ENCODE results near the gene EIF2AK2.

The EIF2AK2 gene

DNA sequence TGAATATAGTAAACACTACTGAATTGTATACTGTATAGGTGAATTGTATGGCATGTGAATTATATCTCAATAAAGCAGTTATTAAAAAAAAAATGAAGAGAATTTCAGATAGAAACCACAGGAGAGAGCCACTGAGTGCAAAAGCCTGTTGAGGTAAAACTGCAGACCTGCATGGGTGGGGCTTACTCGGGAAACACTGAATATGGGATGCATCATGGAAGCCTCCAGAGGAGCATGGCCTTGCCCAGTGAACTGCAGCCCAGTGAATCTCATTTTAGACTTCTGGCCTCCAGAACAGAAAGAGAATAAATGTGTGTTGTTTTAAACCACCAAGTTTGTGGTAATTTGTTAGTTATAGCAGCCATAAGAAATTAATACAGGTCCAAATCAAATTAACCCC lies 56.7 kb downstream of the EIF2AK2 start:
- Histone ChIP-seq H3K36me3 (ENCODE audit: insufficient read depth, low read length) (peaks cover 43% of the 10 kb centered on the region), H3K27me3 (ENCODE audit: insufficient read depth, low read length) (no peaks in the 10 kb centered on the region), H3K79me2 (ENCODE audit: control insufficient read depth, insufficient read depth, low read length, unreplicated experiment) (no peaks in the 10 kb centered on the region), H3K4me1 (ENCODE audit: control insufficient read depth, insufficient read depth, low read length, unreplicated experiment) (peaks cover 15% of the 10 kb centered on the region), H3K4me3 (ENCODE audit: low read depth, low read length) (no peak overlapping the region), H3K27ac (ENCODE audit: low read depth, low read length) (no peak overlapping the region), H2AFZ (ENCODE audit: low read length, unreplicated experiment) (no peak overlapping the region)

DNA sequence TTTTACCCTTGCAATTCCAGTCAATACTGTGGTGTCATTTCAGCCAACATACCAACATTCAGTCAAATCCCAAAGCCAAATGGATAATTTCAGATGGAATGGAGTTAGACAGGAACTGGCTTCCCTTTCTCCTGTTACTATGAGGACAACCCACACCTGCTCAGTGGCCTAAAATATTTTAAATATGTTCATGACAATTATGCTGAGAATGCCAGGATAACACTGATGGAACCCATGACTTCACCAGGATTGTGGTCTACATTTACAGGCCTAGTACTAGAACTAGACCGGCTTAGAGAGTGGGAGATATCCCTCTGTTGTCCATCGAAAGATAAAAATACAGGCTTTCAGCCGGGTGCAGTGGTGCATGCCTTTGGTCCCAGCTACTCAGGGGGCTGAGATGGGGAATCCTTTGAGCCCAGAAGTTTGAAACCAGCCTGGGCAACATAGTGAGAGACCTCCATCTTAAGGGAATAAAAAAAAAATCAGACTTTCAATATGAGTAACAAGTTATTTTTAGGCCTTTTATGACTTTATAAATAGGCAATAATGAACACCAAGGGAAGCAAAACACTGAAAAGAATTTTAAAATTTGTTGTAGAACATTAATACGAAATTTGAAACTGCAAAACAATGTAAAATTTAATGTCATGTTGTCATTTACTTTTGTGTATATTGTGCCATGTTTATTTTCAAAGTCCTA lies 58.2 kb downstream of the EIF2AK2 start:
- Histone ChIP-seq H3K4me3 (ENCODE audit: low read depth, low read length) (no peak overlapping the region), H3K27ac (ENCODE audit: low read depth, low read length) (no peak overlapping the region), H3K36me3 (ENCODE audit: insufficient read depth, low read length) (peaks cover 48% of the 10 kb centered on the region)

DNA sequence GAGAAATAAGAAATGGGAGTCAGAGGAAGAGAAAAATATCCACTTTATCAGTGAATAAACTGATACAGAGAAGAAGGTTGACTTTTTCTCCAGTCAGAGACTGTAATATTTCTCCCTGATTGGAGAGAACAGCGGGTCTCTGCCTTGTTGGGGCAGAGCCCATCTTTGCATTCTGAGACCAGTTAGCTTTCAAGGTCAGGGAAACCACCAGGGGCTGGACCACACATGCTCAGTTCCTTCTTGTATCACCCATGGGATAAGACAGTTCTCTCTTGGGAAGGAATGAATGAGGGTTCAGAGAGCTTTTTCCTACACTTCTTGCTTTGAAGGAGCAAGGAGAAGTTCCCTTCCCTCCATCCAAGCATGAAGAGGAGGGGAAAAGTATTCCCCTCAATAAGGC lies 60.2 kb downstream of the EIF2AK2 start:
- no peak overlapping the region for H3K27ac ChIP-seq (ENCODE audit: low read depth, low read length)
- no peaks in the 10 kb centered on the region for H3K79me2 ChIP-seq (ENCODE audit: control insufficient read depth, insufficient read depth, low read length, unreplicated experiment)
- no peak overlapping the region for H3K4me3 ChIP-seq (ENCODE audit: low read depth, low read length)
- peaks cover 40% of the 10 kb centered on the region for H3K36me3 ChIP-seq (ENCODE audit: insufficient read depth, low read length)
- H3K27me3 ChIP-seq (ENCODE audit: insufficient read depth, low read length), result no peaks in the 10 kb centered on the region
- H2AFZ ChIP-seq (ENCODE audit: low read length, unreplicated experiment), result no peak overlapping the region
- H3K4me1 ChIP-seq (ENCODE audit: control insufficient read depth, insufficient read depth, low read length, unreplicated experiment), result no peaks in the 10 kb centered on the region

More for the DNA sequence above, 58.2 kb downstream of the EIF2AK2 start:
- no peak overlapping the region for H2AFZ ChIP-seq (ENCODE audit: low read length, unreplicated experiment)
- H3K27me3 ChIP-seq (ENCODE audit: insufficient read depth, low read length), result no peaks in the 10 kb centered on the region
- no peaks in the 10 kb centered on the region for H3K79me2 ChIP-seq (ENCODE audit: control insufficient read depth, insufficient read depth, low read length, unreplicated experiment)
- H3K4me1 ChIP-seq (ENCODE audit: control insufficient read depth, insufficient read depth, low read length, unreplicated experiment), result peaks cover 4% of the 10 kb centered on the region

DNA sequence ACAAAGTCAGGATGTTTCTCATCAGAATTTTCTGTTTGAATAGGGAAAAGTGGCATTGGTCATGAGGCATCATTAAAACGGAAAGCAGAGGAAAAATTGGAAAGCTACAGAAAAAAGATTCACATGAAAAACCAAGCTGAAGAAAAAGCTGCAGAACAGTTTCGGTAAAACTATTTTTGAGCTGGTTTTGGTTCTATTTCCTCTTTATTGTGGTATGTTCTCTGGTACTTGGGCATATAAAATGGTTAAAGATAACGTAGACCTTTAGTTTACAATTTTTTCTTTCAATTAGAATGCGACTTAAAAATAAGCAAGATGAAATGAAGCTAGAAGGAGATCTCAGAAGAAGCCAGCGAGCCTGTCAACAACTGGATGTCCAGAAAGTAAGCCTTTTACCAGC lies 64.9 kb downstream of the EIF2AK2 start:
- peaks cover 24% of the 10 kb centered on the region for H3K36me3 ChIP-seq (ENCODE audit: insufficient read depth, low read length)

DNA sequence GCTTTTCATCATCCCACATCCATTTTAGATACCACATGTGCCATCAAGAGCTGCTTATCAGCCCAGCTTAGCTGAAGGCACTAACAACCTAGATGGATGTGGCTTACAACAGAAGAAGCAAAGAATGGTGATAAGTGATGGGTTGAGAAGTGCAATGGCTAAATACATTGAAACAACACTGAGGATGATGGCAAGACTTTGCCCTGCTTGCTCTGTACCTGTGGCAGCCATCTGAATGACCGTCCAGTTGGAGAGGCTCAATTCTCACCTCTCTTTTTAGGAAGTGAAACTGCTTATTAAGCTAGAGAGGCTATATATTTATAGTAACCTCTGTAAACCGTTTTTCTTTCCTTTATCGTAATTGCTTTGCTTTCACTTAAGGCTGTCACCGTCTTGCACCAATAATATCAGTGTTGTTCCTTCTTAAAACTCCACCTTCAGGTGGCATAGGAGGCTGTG lies 66.7 kb downstream of the EIF2AK2 start:
- Histone ChIP-seq H2AFZ (ENCODE audit: low read length, unreplicated experiment) (no peak overlapping the region), H3K4me1 (ENCODE audit: control insufficient read depth, insufficient read depth, low read length, unreplicated experiment) (peaks cover 11% of the 10 kb centered on the region), H3K4me3 (ENCODE audit: low read depth, low read length) (no peak overlapping the region), H3K27ac (ENCODE audit: low read depth, low read length) (no peak overlapping the region), H3K36me3 (ENCODE audit: insufficient read depth, low read length) (peaks cover 20% of the 10 kb centered on the region), H3K27me3 (ENCODE audit: insufficient read depth, low read length) (no peaks in the 10 kb centered on the region), H3K79me2 (ENCODE audit: control insufficient read depth, insufficient read depth, low read length, unreplicated experiment) (no peaks in the 10 kb centered on the region)

More for the DNA sequence above, 64.9 kb downstream of the EIF2AK2 start:
- Histone ChIP-seq H3K4me3 (ENCODE audit: low read depth, low read length) (no peak overlapping the region), H3K27ac (ENCODE audit: low read depth, low read length) (no peak overlapping the region), H3K79me2 (ENCODE audit: control insufficient read depth, insufficient read depth, low read length, unreplicated experiment) (no peaks in the 10 kb centered on the region), H2AFZ (ENCODE audit: low read length, unreplicated experiment) (no peak overlapping the region), H3K4me1 (ENCODE audit: control insufficient read depth, insufficient read depth, low read length, unreplicated experiment) (no peaks in the 10 kb centered on the region), H3K27me3 (ENCODE audit: insufficient read depth, low read length) (no peaks in the 10 kb centered on the region)

DNA sequence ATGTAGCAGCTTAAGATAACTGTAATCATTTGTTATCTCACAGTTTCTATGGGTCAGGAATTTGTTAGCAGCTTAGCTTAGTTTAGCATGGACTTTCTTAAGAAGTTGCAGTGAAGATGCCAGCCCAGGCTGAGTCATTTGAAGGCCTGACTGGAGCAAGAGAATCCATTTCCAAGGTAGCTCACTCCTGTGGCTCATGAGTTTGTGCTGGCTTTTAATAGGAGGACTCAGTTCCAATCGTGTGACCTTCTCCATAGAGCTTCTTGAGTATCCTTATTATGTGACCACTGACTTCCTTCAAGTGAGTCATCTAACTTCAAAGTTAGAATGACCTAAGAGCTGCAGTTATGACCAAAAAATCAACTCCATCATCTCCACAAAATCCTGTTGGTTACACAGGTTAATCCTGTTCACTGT lies 71.0 kb downstream of the EIF2AK2 start:
- H2AFZ ChIP-seq (ENCODE audit: low read length, unreplicated experiment), result no peak overlapping the region
- H3K27me3 ChIP-seq (ENCODE audit: insufficient read depth, low read length), result no peaks in the 10 kb centered on the region
- H3K79me2 ChIP-seq (ENCODE audit: control insufficient read depth, insufficient read depth, low read length, unreplicated experiment), result peaks cover 22% of the 10 kb centered on the region
- H3K27ac ChIP-seq (ENCODE audit: low read depth, low read length), result no peak overlapping the region
- peak overlapping the region; percentile 95 for H3K4me3 ChIP-seq (ENCODE audit: low read depth, low read length)
- peaks cover 19% of the 10 kb centered on the region for H3K36me3 ChIP-seq (ENCODE audit: insufficient read depth, low read length)
- H3K4me1 ChIP-seq (ENCODE audit: control insufficient read depth, insufficient read depth, low read length, unreplicated experiment), result peaks cover 20% of the 10 kb centered on the region

DNA sequence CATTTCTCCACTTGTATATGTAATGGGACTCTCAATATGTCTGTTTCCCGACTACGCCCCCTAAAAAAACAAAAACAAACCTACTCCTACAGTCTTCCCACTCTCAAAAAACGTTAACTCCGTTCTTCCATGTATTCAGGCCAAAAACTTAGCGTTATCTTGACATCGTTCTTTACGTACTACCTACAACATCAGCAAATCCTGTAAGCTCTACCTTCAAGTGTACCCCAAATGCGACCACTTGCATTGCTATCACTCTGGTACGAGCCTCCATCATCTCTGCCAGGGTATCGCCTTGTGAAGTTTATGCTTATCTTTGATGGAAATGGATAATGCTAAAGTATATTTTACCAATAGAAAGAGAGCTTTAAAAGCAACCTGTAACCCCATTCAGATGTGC lies 72.0 kb downstream of the EIF2AK2 start:
- Histone ChIP-seq H3K27me3 (ENCODE audit: insufficient read depth, low read length) (no peaks in the 10 kb centered on the region), H3K4me3 (ENCODE audit: low read depth, low read length) (peak overlapping the region; percentile 95), H3K27ac (ENCODE audit: low read depth, low read length) (peak overlapping the region; percentile 5; the same call in 1 of the 2 replicates), H3K79me2 (ENCODE audit: control insufficient read depth, insufficient read depth, low read length, unreplicated experiment) (peaks cover 24% of the 10 kb centered on the region), H3K36me3 (ENCODE audit: insufficient read depth, low read length) (peaks cover 23% of the 10 kb centered on the region; the same call in 1 of the 2 replicates), H2AFZ (ENCODE audit: low read length, unreplicated experiment) (peak overlapping the region; percentile 89), H3K4me1 (ENCODE audit: control insufficient read depth, insufficient read depth, low read length, unreplicated experiment) (peaks cover 25% of the 10 kb centered on the region)

DNA sequence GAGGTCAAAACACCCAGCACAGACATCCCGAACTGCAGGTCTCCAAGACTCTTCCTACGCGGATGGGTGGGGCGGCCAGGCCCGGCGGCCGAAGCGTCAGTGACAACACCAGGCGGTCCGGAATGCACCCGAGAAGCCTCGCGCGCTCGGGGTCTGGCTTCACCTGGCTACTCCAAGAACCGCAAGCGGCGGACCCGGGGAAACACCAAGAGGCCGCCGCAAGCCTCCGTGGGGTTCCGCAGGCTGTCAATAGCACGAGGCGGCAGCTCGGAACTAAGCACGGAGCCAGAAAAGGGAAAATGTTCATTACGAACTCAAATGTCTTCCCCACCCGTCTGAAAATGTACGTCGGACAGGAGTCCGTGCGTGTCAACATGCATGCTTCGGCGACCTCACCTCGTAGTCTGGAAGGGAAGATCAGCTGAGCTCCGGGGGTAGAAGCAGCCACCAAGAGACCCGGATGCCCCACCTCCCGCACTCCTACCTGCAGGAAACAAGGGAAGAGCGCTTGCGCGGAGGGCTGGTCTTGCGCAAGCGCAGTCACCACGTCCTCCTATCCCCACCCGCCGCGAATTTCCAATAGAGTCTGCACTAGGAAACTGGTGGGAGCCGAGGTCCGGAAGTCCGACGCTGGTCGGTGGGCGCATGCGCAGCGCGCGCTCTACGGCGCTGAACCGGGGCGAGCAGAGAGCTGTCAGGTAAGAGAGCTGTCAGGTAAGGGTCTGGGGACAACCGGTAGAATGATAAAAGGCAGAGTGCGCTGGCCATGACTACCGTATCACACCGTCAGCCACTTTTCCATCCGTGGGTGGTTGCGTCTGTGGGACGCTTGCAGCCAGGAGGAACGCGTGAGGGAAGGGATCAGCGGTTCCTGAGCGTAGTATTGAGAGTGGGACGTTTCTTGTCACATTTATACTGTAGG lies 72.6 kb downstream of the EIF2AK2 start, which contains the start of the genes GPATCH11 and HEATR5B:
Gene GPATCH11 (plus strand): TSS at position 646 of the 922 bp plus-strand sequence. CDS start 3,864 bp downstream, outside the sequence.
Gene HEATR5B (minus strand): TSS at position 500 of the 922 bp plus-strand sequence. CDS start 958 bp downstream, outside the sequence.
- Histone ChIP-seq H3K79me2 (ENCODE audit: control insufficient read depth, insufficient read depth, low read length, unreplicated experiment) (peaks cover 24% of the 10 kb centered on the region), H3K27me3 (ENCODE audit: insufficient read depth, low read length) (no peaks in the 10 kb centered on the region), H3K27ac (ENCODE audit: low read depth, low read length) (peak within 1 kb of the TSS; percentile 5; the same call in 1 of the 2 replicates), H3K36me3 (ENCODE audit: insufficient read depth, low read length) (peaks cover 22% of the 10 kb centered on the region; the same call in 1 of the 2 replicates), H3K4me1 (ENCODE audit: control insufficient read depth, insufficient read depth, low read length, unreplicated experiment) (peaks cover 25% of the 10 kb centered on the region), H2AFZ (ENCODE audit: low read length, unreplicated experiment) (peak within 1 kb of the TSS; percentile 90), H3K4me3 (ENCODE audit: low read depth, low read length) (peak within 1 kb of the TSS; percentile 95)

DNA sequence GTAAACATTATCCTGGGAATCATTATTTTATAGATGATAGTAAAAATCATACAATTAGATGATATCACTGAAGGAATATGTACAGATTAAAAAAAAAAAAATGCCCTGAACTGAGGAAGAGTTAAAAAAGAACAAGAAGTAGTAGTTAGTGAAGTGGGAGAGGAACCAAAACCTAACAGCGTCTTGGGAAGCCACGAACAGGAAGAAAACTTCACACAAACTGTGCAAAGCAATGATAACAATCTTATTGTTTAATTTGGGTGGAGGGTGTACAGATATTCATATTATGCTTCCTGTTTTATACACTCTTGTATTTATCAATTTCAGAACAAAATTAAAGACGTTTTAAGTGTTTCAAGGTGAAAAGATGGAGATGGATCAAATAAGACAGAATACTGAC lies 76.1 kb downstream of the EIF2AK2 start:
- Histone ChIP-seq H2AFZ (ENCODE audit: low read length, unreplicated experiment) (no peak overlapping the region), H3K4me3 (ENCODE audit: low read depth, low read length) (no peak overlapping the region), H3K79me2 (ENCODE audit: control insufficient read depth, insufficient read depth, low read length, unreplicated experiment) (peaks cover 24% of the 10 kb centered on the region), H3K27me3 (ENCODE audit: insufficient read depth, low read length) (no peaks in the 10 kb centered on the region), H3K27ac (ENCODE audit: low read depth, low read length) (no peak overlapping the region), H3K4me1 (ENCODE audit: control insufficient read depth, insufficient read depth, low read length, unreplicated experiment) (peaks cover 20% of the 10 kb centered on the region), H3K36me3 (ENCODE audit: insufficient read depth, low read length) (peaks cover 16% of the 10 kb centered on the region)

DNA sequence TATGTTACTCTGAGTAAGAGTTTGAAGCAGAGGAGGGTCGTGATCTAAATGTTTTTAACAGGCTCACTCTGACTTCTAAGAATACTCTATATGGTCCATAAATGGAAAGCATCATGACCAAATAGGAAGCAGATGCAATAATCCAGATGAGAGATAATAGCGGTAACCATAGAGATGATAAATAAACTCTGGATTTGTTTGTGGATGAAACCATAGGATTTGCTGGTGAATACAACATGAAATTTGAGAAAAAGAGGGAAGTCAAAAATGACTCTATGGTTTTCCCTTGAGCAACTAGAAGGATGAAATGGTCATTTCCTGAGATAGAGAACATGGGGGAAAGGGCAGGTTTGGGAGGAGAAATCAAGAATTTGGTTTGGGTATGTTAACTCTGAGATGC lies 76.5 kb downstream of the EIF2AK2 start:
- H3K4me1 ChIP-seq (ENCODE audit: control insufficient read depth, insufficient read depth, low read length, unreplicated experiment), result peaks cover 16% of the 10 kb centered on the region
- no peaks in the 10 kb centered on the region for H3K27me3 ChIP-seq (ENCODE audit: insufficient read depth, low read length)
- no peak overlapping the region for H2AFZ ChIP-seq (ENCODE audit: low read length, unreplicated experiment)
- no peak overlapping the region for H3K27ac ChIP-seq (ENCODE audit: low read depth, low read length)
- peaks cover 18% of the 10 kb centered on the region for H3K36me3 ChIP-seq (ENCODE audit: insufficient read depth, low read length)
- H3K79me2 ChIP-seq (ENCODE audit: control insufficient read depth, insufficient read depth, low read length, unreplicated experiment), result peaks cover 24% of the 10 kb centered on the region
- H3K4me3 ChIP-seq (ENCODE audit: low read depth, low read length), result no peak overlapping the region
